DOHH2 (cell line): ENCODE measurements around the gene WNT3A.
A peak's percentile ranks its signal among the peaks of the same experiment; 100 is the strongest.

Experiments
- H3F3A ChIP-seq: fragments of 200-600 bp; sonication (generic), shearing (Covaris generic); 2 replicates; pipeline ENCODE4 v1.6.0; 2016; ENCODE audit warnings: antibody characterized with exemption, mild to moderate bottlenecking; ENCODE audit not compliant: control insufficient read depth, insufficient read depth
- H3K27ac ChIP-seq: fragments of 200-600 bp; sonication (generic); 2 replicates; pipeline ENCODE4 v1.5.1; 2014; ENCODE audit warnings: low read depth, mild to moderate bottlenecking, low read length, moderate library complexity
- H3K27me3 ChIP-seq: fragments of 200-600 bp; sonication (generic); 2 replicates; pipeline ENCODE4 v1.6.1; 2014; ENCODE audit warnings: mild to moderate bottlenecking, low read length, mixed read lengths; ENCODE audit not compliant: control insufficient read depth
- H3K36me3 ChIP-seq: fragments of 200-600 bp; sonication (generic); 2 replicates; pipeline ENCODE4 v1.6.1; 2014; ENCODE audit warnings: mild to moderate bottlenecking, low read length, moderate library complexity, mixed read lengths; ENCODE audit not compliant: control insufficient read depth
- H3K4me1 ChIP-seq: fragments of 200-600 bp; sonication (generic); 2 replicates; pipeline ENCODE4 v1.6.1; 2014; ENCODE audit warnings: mild to moderate bottlenecking, low read length, mixed read lengths; ENCODE audit not compliant: control insufficient read depth
- H3K4me2 ChIP-seq: fragments of 200-600 bp; sonication (generic); 2 replicates; pipeline ENCODE4 v1.6.0; 2014; ENCODE audit warnings: mild to moderate bottlenecking, low read length, moderate library complexity
- H3K4me3 ChIP-seq: fragments of 200-600 bp; sonication (generic); 2 replicates; pipeline ENCODE4 v1.5.1; 2014; ENCODE audit warnings: mild to moderate bottlenecking, low read length, mixed read lengths
- H3K79me2 ChIP-seq: fragments of 200-600 bp; sonication (generic); 2 replicates; pipeline ENCODE4 v1.6.1; 2014; ENCODE audit warnings: mild to moderate bottlenecking, low read length, mixed read lengths; ENCODE audit not compliant: control insufficient read depth
- H3K9me2 ChIP-seq: fragments of 200-600 bp; sonication (generic); replicated peaks from 2 replicates; pipeline ENCODE4 v1.6.1; 2014; ENCODE audit warnings: mild to moderate bottlenecking, low read length, mixed read lengths; ENCODE audit not compliant: control insufficient read depth
- H3K9me3 ChIP-seq: fragments of 200-600 bp; sonication (generic); 2 replicates; pipeline ENCODE4 v1.6.1; 2014; ENCODE audit warnings: antibody characterized with exemption, low read length, mixed read lengths; ENCODE audit not compliant: control insufficient read depth, insufficient read depth
- H4K20me1 ChIP-seq: fragments of 200-600 bp; sonication (generic); 2 replicates; pipeline ENCODE4 v1.6.0; 2014; ENCODE audit warnings: low read depth, mild to moderate bottlenecking, antibody characterized with exemption, low read length, moderate library complexity; ENCODE audit not compliant: control insufficient read depth, insufficient read depth
- EZH2phosphoT487 ChIP-seq: fragments of 200-600 bp; sonication (generic); IDR thresholded peaks from 2 replicates; pipeline ENCODE4 v1.6.1; 2017; ENCODE audit warnings: borderline replicate concordance, mild to moderate bottlenecking, antibody characterized with exemption, low read length, moderate library complexity, mixed read lengths
- TF ChIP-seq, protein P1 (sequence below): fragments of 200-600 bp; sonication (generic); IDR thresholded peaks from one replicate; pipeline ENCODE4 v1.5.1; 2014; ENCODE audit warnings: antibody characterized with exemption, mild to moderate bottlenecking, low read depth, low read length; ENCODE audit not compliant: poor library complexity, severe bottlenecking

The WNT3A gene

DNA sequence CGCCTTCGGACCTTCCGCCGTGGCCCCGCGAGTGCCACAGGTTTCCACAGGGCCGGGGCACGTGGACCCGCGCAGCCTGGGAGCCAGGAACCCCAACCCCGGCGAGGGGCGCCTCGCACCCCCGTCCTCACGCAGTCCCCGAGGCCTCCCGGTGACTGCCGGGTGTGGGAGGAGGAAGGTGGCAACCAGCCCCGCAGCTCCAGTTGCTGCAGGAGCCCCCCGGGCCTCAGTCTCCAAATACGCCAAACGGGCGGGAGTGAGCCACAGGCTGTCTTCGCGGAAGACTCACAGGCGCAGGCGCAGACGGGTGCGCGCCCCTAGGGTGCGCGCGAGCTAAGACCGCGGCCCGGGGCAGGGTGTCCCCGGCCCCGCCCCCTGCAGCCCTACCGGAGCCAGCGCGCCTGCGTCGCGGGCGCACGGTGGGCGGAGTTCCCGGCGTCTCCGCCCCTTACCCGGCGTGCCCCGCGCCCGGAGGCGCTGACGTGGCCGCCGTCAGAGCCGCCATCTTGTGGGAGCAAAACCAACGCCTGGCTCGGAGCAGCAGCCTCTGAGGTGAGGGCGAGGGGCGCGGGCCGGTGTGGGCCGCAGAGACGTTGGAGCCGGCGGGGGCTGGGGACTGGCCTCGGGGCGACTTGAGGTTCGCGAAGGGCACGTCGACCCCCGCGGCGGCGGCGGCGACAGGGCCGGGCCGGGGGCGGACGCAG lies 75.6 kb downstream of the WNT3A start, which contains the start of gene ARF1:
TSS of gene ARF1 (plus strand) at position 495 of the 704 bp plus-strand sequence. CDS start 14,407 bp downstream, outside the sequence.
- Histone ChIP-seq H3K27ac (peak within 1 kb of the TSS; percentile 59), H3F3A (0 out of 2 replicates have a peak, but pooled peaks cover 4% of the 10 kb centered on the region), H3K36me3 (peaks cover 52% of the 10 kb centered on the region), H4K20me1 (peaks cover 43% of the 10 kb centered on the region), H3K4me2 (peak within 1 kb of the TSS; percentile 92), H3K9me2 (no peaks in the 10 kb centered on the region), H3K9me3 (no peaks in the 10 kb centered on the region), H3K79me2 (peaks cover 79% of the 10 kb centered on the region), H3K4me1 (peaks cover 28% of the 10 kb centered on the region), H3K27me3 (no peaks in the 10 kb centered on the region; the same call in 1 of the 2 replicates), H3K4me3 (peak within 1 kb of the TSS; percentile 95)
- TF ChIP-seq, protein P1, sequence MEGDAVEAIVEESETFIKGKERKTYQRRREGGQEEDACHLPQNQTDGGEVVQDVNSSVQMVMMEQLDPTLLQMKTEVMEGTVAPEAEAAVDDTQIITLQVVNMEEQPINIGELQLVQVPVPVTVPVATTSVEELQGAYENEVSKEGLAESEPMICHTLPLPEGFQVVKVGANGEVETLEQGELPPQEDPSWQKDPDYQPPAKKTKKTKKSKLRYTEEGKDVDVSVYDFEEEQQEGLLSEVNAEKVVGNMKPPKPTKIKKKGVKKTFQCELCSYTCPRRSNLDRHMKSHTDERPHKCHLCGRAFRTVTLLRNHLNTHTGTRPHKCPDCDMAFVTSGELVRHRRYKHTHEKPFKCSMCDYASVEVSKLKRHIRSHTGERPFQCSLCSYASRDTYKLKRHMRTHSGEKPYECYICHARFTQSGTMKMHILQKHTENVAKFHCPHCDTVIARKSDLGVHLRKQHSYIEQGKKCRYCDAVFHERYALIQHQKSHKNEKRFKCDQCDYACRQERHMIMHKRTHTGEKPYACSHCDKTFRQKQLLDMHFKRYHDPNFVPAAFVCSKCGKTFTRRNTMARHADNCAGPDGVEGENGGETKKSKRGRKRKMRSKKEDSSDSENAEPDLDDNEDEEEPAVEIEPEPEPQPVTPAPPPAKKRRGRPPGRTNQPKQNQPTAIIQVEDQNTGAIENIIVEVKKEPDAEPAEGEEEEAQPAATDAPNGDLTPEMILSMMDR: no peak
- no peak for TF ChIP-seq EZH2phosphoT487

DNA sequence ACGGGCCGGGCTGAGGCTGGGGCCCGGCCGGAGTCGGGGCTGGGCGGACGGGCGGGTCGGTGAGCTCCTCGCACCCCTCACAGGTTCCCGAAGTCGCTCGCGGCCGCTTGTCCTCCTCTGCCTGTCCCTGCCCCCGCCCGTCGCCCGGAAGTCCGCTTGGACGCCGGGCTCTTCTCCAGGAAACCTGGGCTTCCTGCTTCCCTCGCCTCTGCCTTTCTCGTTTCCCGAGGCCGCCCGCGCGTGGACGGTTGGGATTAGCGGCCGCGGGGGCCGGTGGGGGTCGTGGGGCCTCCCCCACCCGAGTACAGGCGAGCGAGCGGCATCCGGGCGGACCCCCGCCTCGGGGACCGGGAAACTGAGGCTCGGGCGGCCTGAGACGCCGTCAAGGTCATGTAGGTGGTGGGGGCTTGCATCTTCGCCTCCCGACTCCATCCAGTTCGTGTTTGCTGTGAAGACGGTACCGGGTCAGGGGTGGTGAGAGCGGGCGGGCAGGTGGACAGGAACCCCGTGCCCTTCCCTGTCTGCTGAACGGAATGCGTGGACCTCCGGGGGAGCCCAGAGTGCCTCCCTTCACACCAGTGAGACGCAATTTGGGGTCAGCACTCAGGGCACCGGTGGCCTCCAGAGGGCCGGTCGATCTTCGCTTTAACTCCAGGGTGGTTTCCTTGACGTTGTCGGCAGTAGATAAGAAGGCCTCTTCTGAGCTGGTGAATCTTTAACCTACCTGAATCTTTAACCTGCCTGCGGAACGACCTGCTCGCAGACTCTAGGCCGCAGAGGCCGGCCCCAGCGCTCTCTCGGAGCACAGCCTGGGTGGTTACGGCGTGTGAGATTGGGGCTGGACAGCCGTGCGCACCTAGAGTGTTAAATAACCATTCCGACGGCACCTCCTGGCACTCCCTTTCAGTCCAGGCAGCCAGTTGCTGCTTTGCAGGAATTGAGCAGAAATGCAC lies 76.4 kb downstream of the WNT3A start:
- H3K36me3 ChIP-seq: peaks cover 60% of the 10 kb centered on the region
- no peaks in the 10 kb centered on the region; the same call in 1 of the 2 replicates for H3K27me3 ChIP-seq
- H3K79me2 ChIP-seq: peaks cover 87% of the 10 kb centered on the region
- H3K9me3 ChIP-seq: no peaks in the 10 kb centered on the region
- H3K4me1 ChIP-seq: peaks cover 32% of the 10 kb centered on the region
- peak overlapping the region; percentile 95 for H3K4me3 ChIP-seq
- peak overlapping the region; percentile 59 for H3K27ac ChIP-seq
- peaks cover 48% of the 10 kb centered on the region for H4K20me1 ChIP-seq
- H3K9me2 ChIP-seq: no peaks in the 10 kb centered on the region
- peak overlapping the region; percentile 90 for H3K4me2 ChIP-seq
- TF ChIP-seq, protein P1: no peak
- TF ChIP-seq EZH2phosphoT487: no peak
- 0 out of 2 replicates have a peak, but pooled peaks cover 4% of the 10 kb centered on the region for H3F3A ChIP-seq

DNA sequence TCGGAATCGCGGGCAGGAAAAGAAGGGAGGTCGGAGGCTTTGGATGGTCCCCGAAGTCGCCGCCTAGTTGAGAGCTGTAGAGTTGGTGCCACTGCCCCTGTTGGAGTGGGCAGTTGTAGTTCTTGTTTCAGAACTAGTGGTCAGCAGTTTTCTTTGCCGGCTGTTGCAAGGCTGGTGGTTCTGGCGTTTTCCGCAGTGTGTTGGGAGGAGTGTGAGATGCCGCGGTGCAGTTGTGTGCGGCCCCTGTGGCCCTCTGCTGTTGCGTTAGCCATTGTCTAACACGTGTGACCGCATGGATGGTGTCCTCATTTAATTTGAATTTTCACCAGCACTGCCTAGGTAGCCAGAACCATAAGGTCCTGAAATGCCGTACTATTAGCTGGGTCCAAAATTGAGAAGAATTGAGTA lies 77.1 kb downstream of the WNT3A start:
- no peaks in the 10 kb centered on the region; the same call in 1 of the 2 replicates for H3K27me3 ChIP-seq
- H3K36me3 ChIP-seq: peaks cover 67% of the 10 kb centered on the region
- peak overlapping the region; percentile 90 for H3K4me2 ChIP-seq
- H3K79me2 ChIP-seq: peaks cover 94% of the 10 kb centered on the region
- H3K9me2 ChIP-seq: no peaks in the 10 kb centered on the region
- H3K9me3 ChIP-seq: no peaks in the 10 kb centered on the region
- H3K4me3 ChIP-seq: peak overlapping the region; percentile 95
- H3K27ac ChIP-seq: no peak overlapping the region
- H4K20me1 ChIP-seq: peaks cover 53% of the 10 kb centered on the region
- no peaks in the 10 kb centered on the region for H3F3A ChIP-seq
- peaks cover 32% of the 10 kb centered on the region for H3K4me1 ChIP-seq
- TF ChIP-seq, protein P1: no peak
